PC-9 (cell line): Measurements from ENCODE around the gene SEPHS2. TPM values are rescaled to one million over a fixed set of nuclear protein-coding genes. Genes with fewer than 3 reads are reported as not detected.
"Not testable (repeated sequence)": the region's sequence is repeated elsewhere in the genome, so short reads cannot be mapped to it uniquely, and the experiment has no call there.

Experiments used
- BruUV-seq: library from RNA; stranded (reverse); fragments of 400-500 nt; replicated peaks from 2 replicates; lab custom pipeline; 2021; lab: Mats Ljungman, UMichigan
- CTCF ChIA-PET: fragments of 300-600 bp; sonication (Branson Sonifier 250); formaldehyde crosslinking; loops from one replicate; lab custom pipeline; 2022; ENCODE audit warnings: antibody characterized with exemption; lab: Charles Lee
- POLR2A ChIA-PET: fragments of 300-600 bp; sonication (Branson Sonifier 250); formaldehyde crosslinking; loops from one replicate; lab custom pipeline; 2022; ENCODE audit warnings: antibody characterized with exemption; ENCODE audit not compliant: unreplicated experiment; lab: Charles Lee
- DNase-seq, 2 experiments: peaks; one replicate each; pipeline versions ENCODE4 v3.0.0 to v3.0.0-alpha.2; 2015 to 2022; ENCODE audit warnings: mixed read lengths in 1 of 2
- H2AFZ ChIP-seq: fragments of 200-600 bp; sonication (generic); 2 replicates; pipeline ENCODE4 v1.8.1; 2017; ENCODE audit warnings: antibody characterized with exemption
- H3F3A ChIP-seq: fragments of 200-600 bp; sonication (generic); 2 replicates; pipeline ENCODE4 v1.8.1; 2017; ENCODE audit warnings: antibody characterized with exemption, mild to moderate bottlenecking, low read depth; ENCODE audit not compliant: insufficient read depth
- H3K27ac ChIP-seq: fragments of 200-600 bp; sonication (generic); 2 replicates; pipeline ENCODE4 v1.6.1; 2016; ENCODE audit warnings: mixed run types
- H3K27me3 ChIP-seq: fragments of 200-600 bp; sonication (generic); 2 replicates; pipeline ENCODE4 v1.6.1; 2016; ENCODE audit warnings: low read depth, mixed run types; ENCODE audit not compliant: insufficient read depth
- H3K36me3 ChIP-seq: fragments of 200-600 bp; sonication (generic); 2 replicates; pipeline ENCODE4 v1.6.1; 2016; ENCODE audit warnings: low read depth, mixed run types
- H3K4me1 ChIP-seq: fragments of 200-600 bp; sonication (generic); replicated peaks from 2 replicates; pipeline ENCODE4 v1.6.1; 2016; ENCODE audit warnings: mixed run types; ENCODE audit not compliant: insufficient read depth
- H3K4me2 ChIP-seq: fragments of 200-600 bp; sonication (generic); 2 replicates; pipeline ENCODE4 v1.6.1; 2017; ENCODE audit warnings: mixed run types
- H3K4me3 ChIP-seq: fragments of 200-600 bp; sonication (generic); 2 replicates; pipeline ENCODE4 v1.6.1; 2016; ENCODE audit warnings: mixed run types
- H3K79me2 ChIP-seq: fragments of 200-600 bp; sonication (generic); 2 replicates; pipeline ENCODE4 v1.6.1; 2017; ENCODE audit warnings: low read depth, mixed run types
- H3K9me2 ChIP-seq: fragments of 200-600 bp; sonication (generic); 2 replicates; pipeline ENCODE4 v1.8.1; 2017; ENCODE audit warnings: mild to moderate bottlenecking; ENCODE audit not compliant: insufficient read depth
- H3K9me3 ChIP-seq: fragments of 200-600 bp; sonication (generic); 2 replicates; pipeline ENCODE4 v1.8.1; 2016; ENCODE audit warnings: low read depth; ENCODE audit not compliant: insufficient read depth
- H4K20me1 ChIP-seq: fragments of 200-600 bp; sonication (generic); 2 replicates; pipeline ENCODE4 v1.8.1; 2017; ENCODE audit not compliant: insufficient read depth
- EZH2 ChIP-seq: fragments of 200-600 bp; sonication (generic); IDR thresholded peaks from 2 replicates; pipeline ENCODE4 v1.8.0; 2017; ENCODE audit warnings: antibody characterized with exemption, low read depth
- intact Hi-C: fragments of 100-400 bp; cut with micrococcal nuclease; formaldehyde crosslinking; loops from one replicate; pipeline ENCODE4 v1.10.0; 2022; ENCODE audit not compliant: unreplicated experiment
- total RNA-seq: library from RNA; stranded (reverse); gene quantifications from 2 replicates; pipeline ENCODE4 v1.2.3, GENCODE V29; 2021
- TF ChIP-seq, protein P1 (sequence below): fragments of 200-600 bp; sonication (generic); conservative IDR thresholded peaks from 2 replicates; pipeline ENCODE4 v1.6.1; 2017; ENCODE audit warnings: mixed run types, antibody characterized with exemption, mild to moderate bottlenecking, moderate library complexity

Gene SEPHS2
- total RNA-seq, 1 experiment from 2014 or later, result 67.2 TPM

GRCh38 chr16:30456302-30456701 is 10.6 kb upstream of the SEPHS2 start:
- no peaks in the 10 kb centered on the region for H3F3A ChIP-seq
- H4K20me1 ChIP-seq, result no peaks in the 10 kb centered on the region
- H3K9me3 ChIP-seq, result no peaks in the 10 kb centered on the region
- H3K79me2 ChIP-seq, result no peaks in the 10 kb centered on the region
- ChIA-PET CTCF (no interaction called here), POLR2A (interaction anchor here (0.5 kb wide), 1 partner anchor 73 kb away, joined by 4 read pairs; no protein-coding TSS in a partner anchor)
- TF ChIP-seq, protein P1, sequence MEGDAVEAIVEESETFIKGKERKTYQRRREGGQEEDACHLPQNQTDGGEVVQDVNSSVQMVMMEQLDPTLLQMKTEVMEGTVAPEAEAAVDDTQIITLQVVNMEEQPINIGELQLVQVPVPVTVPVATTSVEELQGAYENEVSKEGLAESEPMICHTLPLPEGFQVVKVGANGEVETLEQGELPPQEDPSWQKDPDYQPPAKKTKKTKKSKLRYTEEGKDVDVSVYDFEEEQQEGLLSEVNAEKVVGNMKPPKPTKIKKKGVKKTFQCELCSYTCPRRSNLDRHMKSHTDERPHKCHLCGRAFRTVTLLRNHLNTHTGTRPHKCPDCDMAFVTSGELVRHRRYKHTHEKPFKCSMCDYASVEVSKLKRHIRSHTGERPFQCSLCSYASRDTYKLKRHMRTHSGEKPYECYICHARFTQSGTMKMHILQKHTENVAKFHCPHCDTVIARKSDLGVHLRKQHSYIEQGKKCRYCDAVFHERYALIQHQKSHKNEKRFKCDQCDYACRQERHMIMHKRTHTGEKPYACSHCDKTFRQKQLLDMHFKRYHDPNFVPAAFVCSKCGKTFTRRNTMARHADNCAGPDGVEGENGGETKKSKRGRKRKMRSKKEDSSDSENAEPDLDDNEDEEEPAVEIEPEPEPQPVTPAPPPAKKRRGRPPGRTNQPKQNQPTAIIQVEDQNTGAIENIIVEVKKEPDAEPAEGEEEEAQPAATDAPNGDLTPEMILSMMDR, result no peak
- TF ChIP-seq EZH2, result no peak
- no peaks in the 10 kb centered on the region for H3K27me3 ChIP-seq
- no peaks in the 10 kb centered on the region for H3K36me3 ChIP-seq
- no peak overlapping the region for H3K4me3 ChIP-seq
- H3K27ac ChIP-seq, result no peak overlapping the region
- no peaks in the 10 kb centered on the region for H3K9me2 ChIP-seq
- intact Hi-C loops, result no loop called here
- no peak overlapping the region for H3K4me2 ChIP-seq
- H3K4me1 ChIP-seq, result no peaks in the 10 kb centered on the region
- no peak overlapping the region for H2AFZ ChIP-seq
- BruUV-seq, result no TSS peak
- no peak for DNase-seq

DNA sequence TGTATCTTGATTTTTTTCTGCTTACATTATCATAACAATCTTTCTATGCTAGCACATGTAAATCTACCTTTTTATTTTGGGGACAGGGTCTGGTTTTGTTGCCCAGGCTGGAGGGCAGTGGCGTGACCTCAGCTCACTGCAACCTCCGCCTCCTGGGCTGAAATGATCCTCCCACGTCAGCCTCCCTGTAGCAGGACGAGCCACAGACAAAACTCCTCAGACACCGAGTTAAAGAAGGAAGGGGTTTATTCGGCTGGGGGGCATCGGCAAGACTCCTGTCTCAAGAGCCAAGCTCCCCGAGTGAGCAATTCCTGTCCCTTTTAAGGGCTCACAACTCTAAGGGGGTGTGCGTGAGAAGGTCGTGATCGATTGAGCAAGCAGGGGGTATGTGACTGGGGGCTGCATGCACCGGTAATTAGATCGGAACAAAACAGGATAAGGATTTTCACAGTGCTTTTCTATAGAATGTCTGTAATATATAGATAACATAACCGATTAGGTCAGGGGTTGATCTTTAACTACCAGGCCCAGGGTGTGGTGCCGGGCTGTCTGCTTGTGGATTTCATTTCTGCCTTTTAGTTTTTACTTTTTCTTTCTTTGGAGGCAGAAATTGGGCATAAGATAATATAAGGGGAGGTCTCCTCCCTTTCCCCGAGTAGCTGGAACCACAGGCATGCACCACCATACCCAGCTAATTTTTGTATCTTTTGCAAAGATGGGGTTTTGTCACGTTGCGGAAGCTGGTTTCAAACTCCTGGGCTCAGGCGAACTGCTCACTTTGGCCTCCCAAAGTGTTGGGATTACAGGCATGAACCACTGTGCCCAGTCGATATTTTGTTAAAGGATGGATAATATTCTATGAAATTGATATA is 7.3 kb upstream of the SEPHS2 start:
- H3K79me2 ChIP-seq, H3K4me3 ChIP-seq, intact Hi-C loops, H3K36me3 ChIP-seq, DNase-seq, H3F3A ChIP-seq, H3K9me3 ChIP-seq, CTCF ChIA-PET, H3K4me1 ChIP-seq, H3K9me2 ChIP-seq, H3K4me2 ChIP-seq, H3K27me3 ChIP-seq, H2AFZ ChIP-seq, BruUV-seq, H4K20me1 ChIP-seq, H3K27ac ChIP-seq: not testable (repeated sequence)
- POLR2A ChIA-PET, result interaction anchor here (0.6 kb wide), 1 partner anchor 14 kb away, joined by 5 read pairs; no protein-coding TSS in a partner anchor

DNA sequence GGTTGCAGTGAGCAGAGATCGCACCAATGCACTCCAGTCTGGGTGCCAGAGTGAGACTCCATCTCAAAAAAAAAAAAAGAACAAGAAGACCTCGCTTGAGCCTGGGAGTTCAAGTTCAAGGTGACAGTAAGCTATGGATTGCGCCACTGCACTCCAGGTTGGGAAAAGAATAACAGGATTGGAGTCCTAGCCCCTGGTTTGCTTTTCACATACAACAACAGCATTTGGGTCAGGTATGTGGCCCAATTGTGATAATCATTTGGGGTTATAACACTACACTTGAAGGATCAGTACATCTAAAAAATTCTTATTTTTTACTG is 3.4 kb upstream of the SEPHS2 start:
- Histone ChIP-seq H3K9me2 (no peaks in the 10 kb centered on the region), H4K20me1 (peaks cover 2% of the 10 kb centered on the region), H3K4me2 (no peak overlapping the region), H3K4me3 (no peak overlapping the region), H3K4me1 (peaks cover 14% of the 10 kb centered on the region), H3K36me3 (0 out of 2 replicates have a peak, but pooled peaks cover 1% of the 10 kb centered on the region), H3F3A (peaks cover 6% of the 10 kb centered on the region; the same call in 1 of the 2 replicates), H3K79me2 (peaks cover 15% of the 10 kb centered on the region), H3K9me3 (no peaks in the 10 kb centered on the region), H2AFZ (no peak overlapping the region), H3K27me3 (no peaks in the 10 kb centered on the region), H3K27ac (no peak overlapping the region)
- BruUV-seq, result no TSS peak
- intact Hi-C loops, result loop anchor here (1.0 kb wide), 2 partner anchors 86 to 179 kb away; no protein-coding TSS in a partner anchor
- no peak for DNase-seq
- POLR2A ChIA-PET, result no interaction called here
- TF ChIP-seq, protein P1, result no peak
- TF ChIP-seq EZH2, result no peak
- CTCF ChIA-PET, result interaction anchor here (0.6 to 1.1 kb wide), 8 partner anchors 13 to 625 kb away, joined by 3 to 7 read pairs (median 4); partner anchors contain the start of genes ZNF646, ZNF668 and ZNF747
